K562 (cell line): ENCODE results near the gene DAB2. TPM values are rescaled to one million over a fixed set of nuclear protein-coding genes. Genes with fewer than 3 reads are reported as not detected.

Experiments used
- PBX2 ChIP-seq, 2 experiments: IDR thresholded peaks in 1 of 2; conservative IDR thresholded peaks in 1 of 2; 2 replicates each; pipeline ENCODE4 v1.6.1; 2016; ENCODE audit warnings: low read depth in 2 of 2, mild to moderate bottlenecking in 1 of 2, missing compliant biosample characterization in 1 of 2, missing genetic modification characterization in 1 of 2, moderate library complexity in 1 of 2
- ZNF316 ChIP-seq: fragments of 450-650 bp; IDR thresholded peaks from 2 replicates; pipeline ENCODE4 v1.6.1; 2016
- polyA plus RNA-seq, 8 experiments: library from polyadenylated mRNA; depleted of rRNA in 4 of 8; stranded (reverse) in 5 of 8; unstranded in 3 of 8; fragments of >200 nt; fragmentation: Nextera tagmentation in 2 of 8; fragmentation: Illumina TruSeq in 1 of 8; extraction: Ambion mirVana in 2 of 8; extraction: Trizol in 1 of 8; gene quantifications; 2 replicates each; pipeline versions ENCODE4 v1.2.1 to v1.2.3, GENCODE V29; 2011 to 2014; ENCODE audit warnings: inconsistent platforms in 1 of 8, missing spikeins in 1 of 8
- total RNA-seq, 7 experiments: library from RNA; depleted of rRNA in 6 of 7; stranded (reverse); fragments of >200 nt in 6 of 7; fragmentation: Illumina TruSeq in 2 of 7; extraction: Trizol in 2 of 7; gene quantifications; 2 replicates each; pipeline versions ENCODE4 v1.2.1 to v1.2.3, GENCODE V29; 2011 to 2021; ENCODE audit warnings: low replicate concordance in 1 of 7
- TF ChIP-seq, protein P1 (sequence below), 2 experiments: fragments of 450-650 bp; formaldehyde crosslinking in 1 of 2; IDR thresholded peaks; 2 replicates each; pipeline versions ENCODE4 v1.4.0 to v1.6.1; 2014 to 2020; ENCODE audit warnings: mild to moderate bottlenecking in 2 of 2, borderline replicate concordance in 1 of 2, low read depth in 1 of 2

Gene DAB2
- total and polyA plus RNA-seq, 9 of the 15 experiments (the other 6 are each of a cell fraction or from before 2014, with no cell fraction given): 6.6 to 29.9 (median 24.1) TPM

DNA sequence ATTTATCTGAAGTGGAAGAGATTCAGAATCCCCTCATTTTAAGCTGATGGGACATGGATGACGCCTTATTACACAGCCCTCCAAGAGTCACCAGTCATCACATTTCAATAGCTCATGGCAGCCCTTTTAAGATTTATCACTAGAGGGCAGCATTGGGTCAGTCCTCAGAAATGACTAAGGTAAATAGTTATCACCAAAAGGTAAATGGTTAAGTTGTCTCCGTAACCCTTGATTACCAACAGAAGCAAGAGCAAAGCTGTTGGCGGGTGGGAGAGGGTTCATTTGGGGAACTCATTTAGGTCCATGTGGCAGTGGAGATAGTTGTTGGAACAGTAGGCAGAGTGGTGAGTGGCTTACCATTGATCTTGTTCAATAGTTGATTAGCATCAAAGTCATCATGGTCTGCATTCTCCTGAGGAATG is 48.5 kb downstream of the DAB2 start (continued):
- TF ChIP-seq, protein P1, sequence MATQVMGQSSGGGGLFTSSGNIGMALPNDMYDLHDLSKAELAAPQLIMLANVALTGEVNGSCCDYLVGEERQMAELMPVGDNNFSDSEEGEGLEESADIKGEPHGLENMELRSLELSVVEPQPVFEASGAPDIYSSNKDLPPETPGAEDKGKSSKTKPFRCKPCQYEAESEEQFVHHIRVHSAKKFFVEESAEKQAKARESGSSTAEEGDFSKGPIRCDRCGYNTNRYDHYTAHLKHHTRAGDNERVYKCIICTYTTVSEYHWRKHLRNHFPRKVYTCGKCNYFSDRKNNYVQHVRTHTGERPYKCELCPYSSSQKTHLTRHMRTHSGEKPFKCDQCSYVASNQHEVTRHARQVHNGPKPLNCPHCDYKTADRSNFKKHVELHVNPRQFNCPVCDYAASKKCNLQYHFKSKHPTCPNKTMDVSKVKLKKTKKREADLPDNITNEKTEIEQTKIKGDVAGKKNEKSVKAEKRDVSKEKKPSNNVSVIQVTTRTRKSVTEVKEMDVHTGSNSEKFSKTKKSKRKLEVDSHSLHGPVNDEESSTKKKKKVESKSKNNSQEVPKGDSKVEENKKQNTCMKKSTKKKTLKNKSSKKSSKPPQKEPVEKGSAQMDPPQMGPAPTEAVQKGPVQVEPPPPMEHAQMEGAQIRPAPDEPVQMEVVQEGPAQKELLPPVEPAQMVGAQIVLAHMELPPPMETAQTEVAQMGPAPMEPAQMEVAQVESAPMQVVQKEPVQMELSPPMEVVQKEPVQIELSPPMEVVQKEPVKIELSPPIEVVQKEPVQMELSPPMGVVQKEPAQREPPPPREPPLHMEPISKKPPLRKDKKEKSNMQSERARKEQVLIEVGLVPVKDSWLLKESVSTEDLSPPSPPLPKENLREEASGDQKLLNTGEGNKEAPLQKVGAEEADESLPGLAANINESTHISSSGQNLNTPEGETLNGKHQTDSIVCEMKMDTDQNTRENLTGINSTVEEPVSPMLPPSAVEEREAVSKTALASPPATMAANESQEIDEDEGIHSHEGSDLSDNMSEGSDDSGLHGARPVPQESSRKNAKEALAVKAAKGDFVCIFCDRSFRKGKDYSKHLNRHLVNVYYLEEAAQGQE (IDR thresholded peaks at IDR 0.05; ENCODE audit: borderline replicate concordance): peak; percentile 91
- TF ChIP-seq, protein P1 (CRISPR knock-in tag; IDR thresholded peaks at IDR 0.05; ENCODE audit: low read depth): no peak
- TF ChIP-seq ZNF316 (peak; percentile 78), PBX2 (CRISPR knock-in tag; IDR thresholded peaks at IDR 0.05; ENCODE audit: low read depth) (no peak), PBX2 (tag; conservative IDR thresholded peaks at IDR 0.05; ENCODE audit: low read depth) (no peak)
